Stimulated activated CD8-positive, alpha-beta memory T cell treated with anti-CD3 and anti-CD28 coated beads, Interleukin-2, amount 100 ng/mL, for 1 hour (primary cell): ENCODE data around the gene BICDL1.
A peak's percentile ranks its signal among the peaks of the same experiment; 100 is the strongest.
"Not testable (repeated sequence)": the region's sequence is repeated elsewhere in the genome, so short reads cannot be mapped to it uniquely, and the experiment has no call there.

Source experiments
- DNase-seq, 2 donors: peaks; one replicate each; pipeline ENCODE4 v3.0.0-alpha.2; 2020; ENCODE audit warnings: low read depth in 2 of 2

The BICDL1 gene

DNA sequence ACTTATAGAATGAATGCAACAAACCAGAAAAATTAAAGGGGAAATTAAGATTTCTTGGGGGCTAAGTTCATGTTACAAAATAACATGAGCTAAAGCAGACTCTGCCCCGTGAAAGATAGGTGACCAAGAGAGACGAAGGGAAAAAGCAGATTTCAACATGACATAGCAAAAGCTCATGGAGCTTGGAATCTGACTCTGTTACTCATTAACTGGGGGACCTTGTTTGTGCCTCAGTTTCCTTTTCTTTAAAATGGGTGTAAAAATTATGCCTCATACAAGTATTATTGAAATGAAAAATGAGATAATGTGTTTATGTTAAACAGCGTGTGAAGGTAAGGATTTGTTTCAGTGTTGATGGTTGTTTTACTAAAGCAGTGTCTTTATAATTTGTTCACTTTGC, 11.5 kb downstream of the BICDL1 start:
- DNase-seq = no peak

DNA sequence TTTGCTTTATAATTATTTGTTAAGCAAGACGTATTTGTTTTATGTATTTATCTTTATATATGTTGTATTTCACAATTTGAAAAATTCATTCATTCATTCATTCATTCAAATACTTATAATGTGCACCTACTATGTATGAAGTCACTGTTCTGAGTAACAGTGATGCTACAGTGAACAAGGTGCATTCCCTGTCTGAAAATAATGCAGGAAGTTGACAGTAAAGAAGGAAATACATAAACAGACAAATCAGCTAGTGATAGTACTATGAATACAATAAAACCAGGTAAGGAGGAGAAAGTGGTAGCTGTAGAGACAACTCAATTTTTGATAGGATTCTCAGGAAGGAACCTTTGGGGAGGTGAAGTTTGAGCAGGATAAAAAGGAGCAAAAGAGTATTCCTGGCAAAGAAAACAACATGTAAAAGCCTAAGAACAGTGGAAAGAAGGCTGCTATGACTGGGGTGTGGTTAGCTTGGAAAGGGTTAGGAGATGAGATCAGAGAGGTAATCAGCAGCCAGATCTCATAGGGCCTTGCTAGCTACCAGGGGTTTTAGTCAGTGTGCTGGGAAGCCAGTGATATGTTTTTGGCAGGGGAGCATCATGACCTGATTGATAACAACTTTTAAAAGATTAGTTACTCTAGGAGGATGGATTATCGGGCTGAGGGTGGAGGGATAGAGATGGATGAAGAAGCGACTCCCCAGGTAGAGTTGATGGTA, 17.4 kb downstream of the BICDL1 start:
- DNase-seq = no peak

DNA sequence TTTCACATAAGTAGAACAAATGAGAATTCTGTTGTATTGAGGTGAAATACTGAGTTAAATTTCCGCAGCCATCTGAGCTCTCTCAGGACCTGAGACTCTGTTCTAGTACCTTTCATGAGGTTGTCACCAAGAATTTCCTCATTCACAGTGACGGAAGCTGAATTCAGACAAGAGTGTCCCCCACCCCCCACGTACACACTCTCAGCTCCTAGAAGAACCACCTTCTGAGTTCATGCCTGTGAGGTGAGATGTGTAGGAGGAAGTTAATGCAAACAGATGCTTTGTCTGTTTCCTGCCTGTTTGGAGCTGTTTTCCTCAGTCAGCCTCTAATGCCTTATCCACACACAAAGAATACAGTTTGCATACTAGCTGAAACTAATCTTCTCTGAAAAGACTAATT, 18.2 kb downstream of the BICDL1 start:
- DNase-seq = peak; percentile 32 to 42

DNA sequence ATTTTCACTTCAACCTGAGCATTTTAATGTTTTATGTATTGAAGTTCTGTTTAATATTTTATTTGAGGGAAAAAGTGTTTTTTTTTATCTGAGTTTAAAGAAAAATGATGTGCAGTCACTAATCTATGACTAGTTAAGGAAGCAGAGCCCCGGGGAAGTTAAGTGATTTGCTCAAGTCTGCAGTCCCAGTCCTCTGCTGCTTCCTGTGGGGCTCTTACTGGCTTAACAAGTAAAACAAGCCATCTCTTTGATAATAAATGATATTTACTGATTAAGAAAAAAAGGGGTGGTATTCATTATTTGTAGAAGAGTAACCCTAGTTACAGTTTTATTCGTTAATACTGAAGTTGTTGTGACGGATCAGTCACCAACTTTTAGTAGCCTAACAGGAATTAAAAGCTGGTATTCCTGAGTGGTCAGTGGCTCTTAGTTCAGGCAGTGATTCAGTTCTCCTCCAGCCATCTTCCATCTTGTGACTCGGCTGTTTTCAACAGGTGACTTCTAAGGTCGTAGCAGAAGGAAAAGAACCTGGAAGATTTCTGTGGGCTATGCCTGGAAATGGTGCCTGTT, 21.7 kb downstream of the BICDL1 start:
- no peak for DNase-seq

DNA sequence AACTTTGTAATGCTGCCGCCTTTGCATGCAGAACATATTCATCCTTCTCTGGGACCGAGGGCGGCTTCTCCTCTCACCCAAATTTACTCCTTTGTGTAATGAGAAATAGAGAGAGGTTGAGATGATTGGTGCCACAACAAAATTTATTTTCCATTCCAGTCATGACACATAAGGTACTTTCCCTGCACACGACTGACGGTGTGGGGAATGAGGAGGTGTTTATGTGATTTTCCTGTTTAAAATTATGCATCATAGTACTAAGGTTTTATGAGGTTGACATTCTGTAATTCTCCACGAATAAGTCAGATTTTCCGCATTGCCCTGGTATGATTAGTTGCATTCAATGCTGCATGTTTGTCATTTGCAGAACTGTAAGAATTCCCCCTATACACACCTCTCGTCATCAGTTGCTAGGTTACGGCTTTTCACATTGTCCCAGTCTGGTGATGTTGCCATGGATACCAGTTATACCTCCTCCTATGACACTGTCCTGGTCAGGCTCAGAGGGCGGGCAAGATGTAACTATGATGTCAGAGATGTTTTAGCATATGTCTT, 23.1 kb downstream of the BICDL1 start:
- peak; percentile 30 to 48 for DNase-seq

DNA sequence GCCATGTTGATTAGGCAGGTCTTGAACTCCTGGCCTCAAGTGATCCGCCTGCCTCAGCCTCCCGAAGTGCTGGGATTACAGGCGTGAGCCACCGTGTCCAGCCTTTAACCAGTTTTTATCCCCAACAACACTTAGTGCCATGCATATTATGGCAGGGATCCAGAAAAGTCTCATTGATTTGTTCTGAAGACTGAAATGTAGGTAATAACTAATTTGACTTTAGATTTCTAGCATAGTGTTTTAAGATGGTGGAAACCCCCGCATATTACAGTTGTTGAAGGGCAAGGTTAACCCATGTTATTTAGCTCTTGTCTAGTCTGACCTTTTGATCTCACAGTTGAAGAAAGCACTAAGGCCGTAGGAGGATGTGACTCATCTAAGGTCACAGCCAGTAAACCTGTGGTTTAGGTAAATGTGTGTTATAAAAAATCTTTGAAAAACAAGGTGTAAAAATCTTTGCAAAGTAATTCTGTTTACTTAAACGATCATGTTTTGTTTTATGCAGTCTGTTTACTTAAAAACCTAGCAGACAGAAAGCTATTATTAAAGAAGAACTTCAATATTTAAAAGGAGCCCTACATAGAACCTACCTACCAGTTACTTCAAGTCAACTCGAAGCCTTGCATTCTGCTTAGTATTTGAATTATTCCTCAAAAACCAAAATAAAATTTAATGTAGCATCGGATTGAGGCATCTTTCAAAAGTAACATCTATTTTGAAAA, 24.8 kb downstream of the BICDL1 start:
- no peak for DNase-seq

DNA sequence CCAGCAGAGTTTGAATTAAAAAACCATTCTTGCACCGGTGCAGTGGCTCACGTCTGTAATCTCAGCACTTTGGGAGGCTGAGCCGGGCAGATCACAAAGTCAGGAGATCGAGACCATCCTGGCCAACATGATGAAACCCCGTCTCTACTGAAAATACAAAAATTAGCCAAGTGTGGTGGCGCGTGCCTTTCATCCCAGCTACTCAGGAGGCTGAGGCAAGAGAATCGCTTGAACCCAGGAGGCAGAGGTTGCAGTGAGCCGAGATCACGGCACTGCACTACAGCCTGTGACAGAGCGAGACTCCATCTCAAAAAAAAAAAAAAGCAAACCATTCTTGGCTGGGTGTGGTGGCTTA, 25.3 kb downstream of the BICDL1 start:
- DNase-seq = not testable (repeated sequence)

DNA sequence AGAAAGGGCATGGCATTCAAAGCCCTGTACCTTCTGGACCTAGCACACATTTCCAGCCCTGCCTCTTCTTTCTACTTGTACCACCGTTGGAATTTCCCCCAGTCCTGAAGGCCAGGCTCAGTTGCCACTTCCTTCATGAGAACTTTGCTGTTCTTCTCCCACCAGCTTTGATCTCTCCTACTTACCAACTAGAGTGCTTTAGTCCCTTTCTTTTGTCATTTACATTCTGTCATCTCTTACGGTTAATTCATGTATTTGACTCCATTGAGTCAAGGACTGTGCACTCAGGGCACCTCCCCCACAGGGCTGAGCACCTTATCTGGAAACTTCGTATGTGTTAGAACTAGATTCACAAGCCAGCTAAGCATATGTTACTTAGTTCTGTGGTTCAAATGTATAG, 26.3 kb downstream of the BICDL1 start:
- DNase-seq = no peak

DNA sequence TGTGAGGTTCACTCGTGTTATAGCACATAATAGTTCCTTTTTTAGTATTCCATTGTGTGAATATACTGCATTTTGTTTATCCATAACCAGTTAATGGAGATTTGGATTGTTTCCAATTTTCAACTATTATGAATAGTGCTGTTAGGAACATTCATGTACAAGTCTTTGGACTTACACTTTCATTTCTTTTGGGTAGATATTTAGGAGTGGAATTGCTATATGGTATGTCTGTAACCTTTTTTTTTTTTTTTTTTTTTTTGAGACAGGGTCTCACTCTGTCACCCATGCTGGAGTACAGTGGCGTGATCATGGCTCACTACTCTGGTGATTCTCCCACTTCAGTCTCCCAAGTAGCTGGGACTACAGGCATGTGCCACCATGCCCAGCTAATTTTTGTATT, 27.2 kb downstream of the BICDL1 start:
- not testable (repeated sequence) for DNase-seq

DNA sequence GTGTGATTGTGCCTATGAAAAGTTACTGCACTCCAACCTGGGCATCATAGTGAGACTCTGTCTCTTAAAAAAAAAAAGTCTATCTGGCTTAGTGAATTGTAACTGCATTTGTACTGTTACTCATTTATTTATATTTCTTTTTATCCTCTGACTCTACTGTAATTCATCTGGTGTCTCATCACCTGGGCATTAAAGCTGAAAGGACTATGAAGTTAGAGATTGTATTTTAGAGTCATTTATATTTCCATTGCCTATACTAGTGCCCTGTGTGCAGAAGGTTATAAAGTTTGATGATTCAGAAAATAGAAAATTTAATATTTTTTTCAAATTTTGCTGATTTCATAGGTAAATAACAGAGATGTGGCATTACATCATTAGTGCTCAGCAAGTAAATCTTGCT, 30.2 kb downstream of the BICDL1 start:
- DNase-seq = no peak

DNA sequence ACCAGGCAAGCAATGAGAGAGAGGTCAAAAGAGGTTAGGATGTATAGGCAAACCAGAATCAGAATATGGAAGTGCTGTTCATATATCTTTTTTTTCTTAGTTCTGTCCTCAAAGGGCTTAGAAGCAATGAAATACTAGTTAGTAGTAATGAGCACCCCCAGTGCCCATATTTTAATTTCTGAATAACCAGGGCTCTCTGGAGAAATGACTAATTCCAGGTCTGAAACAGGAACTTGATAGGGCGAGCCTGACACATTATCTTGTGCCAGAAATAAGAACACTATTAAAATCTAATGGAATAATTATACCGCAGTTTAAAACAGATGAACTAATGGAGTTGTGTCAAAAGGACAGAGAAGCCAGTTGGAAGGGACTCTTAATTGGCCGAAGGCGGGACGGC, 30.9 kb downstream of the BICDL1 start:
- DNase-seq = no peak

DNA sequence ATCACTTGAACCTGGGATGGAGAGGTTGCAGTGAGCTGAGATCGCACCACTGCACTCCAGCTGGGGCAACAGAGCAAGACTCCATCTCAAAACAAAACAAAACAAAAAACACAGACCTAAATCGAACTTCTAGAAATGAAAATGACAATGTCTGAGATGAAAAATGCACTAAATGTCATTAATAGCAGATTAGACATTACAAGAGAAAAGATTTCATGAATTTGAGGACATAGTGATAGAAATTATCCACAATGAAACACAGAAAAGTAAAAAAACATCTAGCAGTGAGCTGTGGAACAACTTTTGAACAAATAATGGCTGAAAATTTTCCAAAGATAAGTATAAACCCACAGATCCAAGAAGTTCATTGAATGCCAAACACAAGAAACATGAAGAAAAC, 35.2 kb downstream of the BICDL1 start:
- DNase-seq = no peak

DNA sequence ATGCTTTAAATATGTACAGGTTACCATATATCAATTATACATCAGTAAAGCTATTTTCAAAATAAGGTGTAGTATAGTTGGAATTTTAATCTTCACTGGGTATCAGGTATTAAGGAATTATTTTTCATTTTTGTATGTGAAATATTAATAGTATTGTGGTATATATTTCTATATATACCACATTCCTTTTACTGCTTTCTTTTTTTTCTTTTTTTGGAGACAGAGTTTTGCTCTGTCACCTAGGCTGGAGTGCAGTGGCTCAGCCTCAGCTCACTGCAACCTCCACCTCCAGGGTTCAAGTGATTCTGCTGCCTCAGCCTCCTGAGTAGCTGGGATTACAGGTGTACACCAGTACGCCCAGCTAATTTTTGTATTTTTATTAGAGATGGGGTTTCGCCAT, 36.6 kb downstream of the BICDL1 start:
- DNase-seq = no peak

DNA sequence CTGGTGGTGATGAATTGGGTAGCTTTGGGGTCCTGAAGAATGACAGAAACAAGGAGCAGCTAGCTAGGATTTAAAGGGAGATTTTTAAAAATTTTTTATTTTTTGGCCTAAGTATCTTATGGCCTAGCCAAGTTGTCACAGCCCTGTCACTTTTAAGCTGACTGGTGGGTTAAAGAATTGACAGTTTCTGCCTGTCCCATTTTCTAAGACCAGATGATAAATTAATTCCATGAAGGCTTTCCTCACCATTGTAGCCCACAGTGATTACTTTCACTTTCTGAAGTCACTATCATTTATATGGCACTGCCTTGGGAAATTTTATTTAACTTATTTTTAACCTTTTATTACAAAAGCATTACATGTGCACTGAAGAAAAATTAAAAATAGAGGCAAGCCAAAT, 43.2 kb downstream of the BICDL1 start:
- no peak for DNase-seq

DNA sequence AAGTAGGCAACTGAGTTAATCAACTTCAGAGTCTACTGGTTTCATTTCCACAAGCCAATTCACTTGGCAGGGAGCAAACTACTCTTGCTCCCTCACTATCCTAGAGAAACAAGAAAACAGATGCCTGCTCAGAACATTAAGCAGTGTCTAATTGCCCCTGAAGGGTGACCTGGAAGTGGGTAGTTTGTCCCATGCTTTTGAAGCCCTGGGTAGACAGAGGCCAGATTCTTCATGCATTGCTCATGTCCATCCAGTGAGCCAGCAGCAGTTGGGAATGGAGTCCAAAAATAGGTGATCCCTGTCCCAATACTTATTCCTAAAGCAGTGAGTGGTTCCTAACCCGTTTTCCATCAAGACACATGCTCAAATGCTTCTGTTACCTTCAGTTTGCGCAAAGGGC, 48.8 kb downstream of the BICDL1 start:
- DNase-seq = no peak

DNA sequence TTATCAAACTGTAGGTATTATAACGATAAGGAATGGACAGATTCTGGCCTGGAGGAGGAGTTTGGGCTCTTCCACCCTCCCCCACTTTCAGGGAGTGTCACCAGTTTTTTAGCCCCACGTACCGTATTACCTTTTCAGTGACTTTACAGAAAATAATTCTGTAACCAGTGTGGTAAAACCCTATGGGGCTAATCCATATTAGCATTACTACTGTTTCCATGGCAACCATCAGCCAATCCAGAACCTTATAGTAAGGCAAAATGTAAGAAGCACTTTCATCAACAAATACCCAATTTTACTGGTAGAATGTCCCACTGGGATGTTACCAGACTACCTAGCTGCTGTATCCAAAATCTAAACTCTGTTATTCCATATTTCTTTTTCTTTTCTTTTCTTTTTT, 50.7 kb downstream of the BICDL1 start:
- no peak for DNase-seq

DNA sequence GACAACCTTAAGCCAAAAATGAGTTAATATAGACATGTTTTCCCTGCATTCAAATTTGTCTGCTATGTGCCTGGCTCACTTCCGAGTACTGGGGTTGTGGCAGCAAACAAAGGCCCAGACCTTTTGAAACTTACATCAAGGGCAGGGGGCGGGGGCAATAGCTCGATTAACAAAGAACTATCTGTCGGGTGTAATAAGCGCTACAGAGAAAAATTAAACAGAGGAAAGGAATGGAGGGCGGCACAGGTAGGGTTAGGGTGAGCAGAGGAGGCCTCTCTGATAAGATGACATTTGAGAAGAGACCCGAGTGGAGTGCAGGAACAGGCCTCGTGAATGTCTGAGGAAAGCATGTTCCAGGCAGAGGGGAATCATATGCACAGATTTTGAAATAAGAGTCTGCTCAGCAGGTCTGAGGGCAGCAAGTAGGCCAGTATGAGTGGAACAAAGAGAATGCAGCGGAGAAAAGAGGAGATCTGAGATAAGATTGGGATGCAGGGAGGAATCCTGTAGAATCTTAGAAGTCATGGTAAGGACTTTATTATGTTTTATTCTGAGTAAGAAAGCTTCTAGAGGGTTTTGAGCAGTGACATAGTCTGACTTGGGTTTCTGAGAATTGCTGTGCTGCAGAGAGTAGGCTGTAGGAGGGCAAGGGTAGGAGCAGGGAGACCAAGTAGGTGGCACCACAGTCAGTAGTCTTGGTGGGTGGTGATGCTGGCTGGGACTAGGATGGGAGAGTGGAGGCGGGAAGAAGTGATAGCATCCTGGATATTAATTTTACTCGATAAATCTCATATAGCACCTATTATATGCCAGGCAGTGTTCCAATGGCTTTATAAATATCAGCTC, 52.6 kb downstream of the BICDL1 start:
- DNase-seq = no peak

DNA sequence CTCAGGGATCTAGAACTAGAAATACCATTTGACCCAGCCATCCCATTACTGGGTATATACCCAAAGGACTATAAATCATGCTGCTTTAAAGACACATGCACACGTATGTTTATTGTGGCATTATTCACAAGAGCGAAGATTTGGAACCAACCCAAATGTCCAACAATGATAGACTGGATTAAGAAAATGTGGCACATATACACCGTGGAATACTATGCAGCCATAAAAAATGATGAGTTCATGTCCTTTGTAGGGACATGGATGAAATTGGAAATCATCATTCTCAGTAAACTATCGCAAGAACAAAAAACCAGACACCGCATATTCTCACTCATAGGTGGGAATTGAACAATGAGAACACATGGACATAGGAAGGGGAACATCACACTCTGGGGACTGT, 56.3 kb downstream of the BICDL1 start:
- not testable (repeated sequence) for DNase-seq

DNA sequence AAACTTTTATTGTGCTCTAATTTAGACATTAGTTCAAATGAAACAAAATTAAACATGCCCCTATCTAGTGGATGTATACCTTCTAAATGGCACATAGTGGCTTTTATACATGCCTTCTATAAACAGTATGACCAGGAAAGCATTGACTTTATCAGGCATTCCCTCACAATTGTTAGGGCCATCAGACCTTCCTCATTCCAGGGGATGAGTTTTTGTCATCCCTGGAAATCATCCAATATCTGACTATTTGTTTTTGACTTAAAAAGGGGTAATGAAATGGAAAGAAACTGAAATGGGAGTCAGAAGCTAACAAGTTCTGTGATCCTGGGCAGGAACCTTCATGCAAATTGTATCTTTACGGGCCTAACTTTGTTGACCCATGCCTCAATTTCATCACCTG, 58.0 kb downstream of the BICDL1 start:
- no peak for DNase-seq

DNA sequence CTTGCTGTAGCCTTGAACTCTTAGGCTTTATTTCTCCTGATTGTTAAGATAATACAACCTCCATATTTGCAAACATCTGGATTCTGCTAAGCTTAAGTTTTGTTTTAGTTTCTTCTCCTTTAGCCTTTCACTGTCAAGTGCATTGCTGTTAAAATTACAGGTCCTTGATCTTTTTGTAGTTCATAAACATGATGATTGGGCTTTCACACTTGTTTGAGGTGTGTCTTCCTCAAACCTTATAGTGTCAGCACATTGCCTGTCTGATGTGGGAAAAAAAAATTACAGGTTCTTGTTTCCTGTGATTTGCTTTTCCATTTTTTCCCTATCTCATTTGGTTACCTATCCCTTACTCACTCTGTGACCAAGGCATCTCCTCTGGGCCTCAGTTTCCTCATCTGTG, 59.2 kb downstream of the BICDL1 start:
- no peak for DNase-seq

DNA sequence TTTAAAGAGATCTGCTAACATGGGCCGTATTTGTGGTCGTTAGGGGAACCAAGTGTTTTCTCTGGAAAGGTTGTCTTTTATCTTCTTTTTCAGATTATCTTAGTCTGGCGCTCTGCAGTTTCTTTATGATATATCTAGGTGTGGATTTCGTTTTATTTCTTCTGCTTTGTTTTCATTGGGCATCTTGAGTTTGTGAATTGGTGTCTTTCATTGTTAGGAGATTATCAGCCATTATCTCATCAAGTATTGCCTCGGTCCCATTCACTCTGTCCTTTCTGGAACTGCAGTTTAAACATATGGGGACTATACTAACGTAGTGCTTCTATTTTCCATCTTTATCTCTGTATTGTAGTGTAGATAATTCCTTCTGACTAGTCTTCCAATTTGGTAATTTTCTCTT, 60.4 kb downstream of the BICDL1 start:
- no peak for DNase-seq

DNA sequence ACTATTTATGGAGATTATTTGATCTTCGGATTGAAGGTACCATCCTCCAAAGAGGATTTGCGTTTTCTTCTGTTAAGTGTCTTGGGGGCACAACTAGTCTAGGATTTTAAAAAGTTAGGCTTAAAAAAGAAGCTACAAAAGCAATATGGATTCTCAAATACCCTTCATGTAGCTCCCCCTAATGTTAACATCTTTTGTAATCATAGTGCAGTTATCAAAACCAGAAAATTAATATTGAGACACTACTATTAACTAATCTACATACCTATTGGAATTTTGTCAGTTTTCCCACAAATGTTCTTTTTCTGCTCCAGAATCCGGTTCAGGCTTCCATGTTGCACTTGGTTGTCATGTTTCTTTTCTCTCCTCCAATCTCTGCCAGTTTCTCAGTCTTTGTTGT, 62.5 kb downstream of the BICDL1 start:
- DNase-seq = no peak
